Measurements from ENCODE around the gene CADM3. TPM values are rescaled to one million over a fixed set of nuclear protein-coding genes. Genes with fewer than 3 reads are reported as not detected.

Gene CADM3
- total and polyA plus RNA-seq, 5 donors: 6.1 to 13.2 (median 9.0) TPM

- DNase-seq (no peak), ATAC-seq (no peak)
- H3K9me3 ChIP-seq (ENCODE audit: control insufficient read depth, low read length): no peaks in the 10 kb centered on the region
- H3K27ac ChIP-seq (ENCODE audit: low read length): no peak overlapping the region
- H3K27me3 ChIP-seq (ENCODE audit: control insufficient read depth, insufficient read depth): peaks cover 2% of the 10 kb centered on the region
- intact Hi-C loops (cut with DNase I): no loop called here
- 70% methylated on average over 2 of the region's 2 CpGs for WGBS
- H3K4me1 ChIP-seq (ENCODE audit: control insufficient read depth, insufficient read depth, low read length): no peaks in the 10 kb centered on the region
- no peak overlapping the region for H3K4me3 ChIP-seq (ENCODE audit: low read length)
Observed at GRCh38 chr1:159190441-159190840, 19.0 kb downstream of the CADM3 start.

- no peak for DNase-seq
- no peak for ATAC-seq
- H3K27ac ChIP-seq (ENCODE audit: low read length): no peak overlapping the region
- WGBS: 73% methylated on average over 5 of the region's 5 CpGs
- no peaks in the 10 kb centered on the region for H3K27me3 ChIP-seq (ENCODE audit: control insufficient read depth, insufficient read depth)
- H3K4me1 ChIP-seq (ENCODE audit: control insufficient read depth, insufficient read depth, low read length): no peaks in the 10 kb centered on the region
- no peaks in the 10 kb centered on the region for H3K9me3 ChIP-seq (ENCODE audit: control insufficient read depth, low read length)
- intact Hi-C loops (cut with DNase I): loop anchor here in 2 of 4 donors (5.0 kb wide), 1 partner anchor 34 kb away; no protein-coding TSS in a partner anchor
- H3K4me3 ChIP-seq (ENCODE audit: low read length): no peak overlapping the region
Observed at GRCh38 chr1:159196543-159196942, 25.1 kb downstream of the CADM3 start.

GRCh38 chr1:159197561-159198557 lies 26.4 kb downstream of the CADM3 start:
- no peak overlapping the region for H3K27ac ChIP-seq (ENCODE audit: low read length)
- no peaks in the 10 kb centered on the region for H3K4me1 ChIP-seq (ENCODE audit: control insufficient read depth, insufficient read depth, low read length)
- intact Hi-C loops (cut with DNase I): loop anchor here in 2 of 4 donors (5.0 kb wide), 1 partner anchor 36 kb away; no protein-coding TSS in a partner anchor
- H3K4me3 ChIP-seq (ENCODE audit: low read length): no peak overlapping the region
- ATAC-seq (peak; percentile 71 to 80), DNase-seq (peak; percentile 65 to 80 (median 74))
- H3K9me3 ChIP-seq (ENCODE audit: control insufficient read depth, low read length): no peaks in the 10 kb centered on the region
- WGBS: 30% methylated on average over 12 of the region's 12 CpGs
- H3K27me3 ChIP-seq (ENCODE audit: control insufficient read depth, insufficient read depth): no peaks in the 10 kb centered on the region

DNA sequence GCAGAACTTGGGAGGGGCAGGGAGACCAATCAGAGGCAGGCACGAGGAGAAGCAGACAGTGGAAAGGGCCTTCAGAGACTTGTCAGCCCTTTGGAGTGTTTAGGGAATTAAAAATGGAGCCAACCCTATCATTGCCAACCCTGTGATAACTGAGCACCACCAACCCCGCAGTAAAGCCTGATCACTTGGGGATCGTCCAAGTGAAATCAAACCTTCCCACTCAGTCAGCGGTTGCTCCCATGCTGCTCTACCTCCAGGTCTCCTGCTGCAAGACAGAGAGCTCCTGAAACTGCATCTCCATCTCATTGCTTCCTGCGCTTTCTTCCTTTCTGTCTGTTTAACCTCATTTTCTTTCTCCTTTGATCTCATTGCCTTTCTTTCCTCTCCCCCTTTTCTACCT lies 28.5 kb downstream of the CADM3 start:
- no peaks in the 10 kb centered on the region for H3K9me3 ChIP-seq (ENCODE audit: control insufficient read depth, low read length)
- no peaks in the 10 kb centered on the region for H3K27me3 ChIP-seq (ENCODE audit: control insufficient read depth, insufficient read depth)
- H3K27ac ChIP-seq (ENCODE audit: low read length): no peak overlapping the region
- H3K4me3 ChIP-seq (ENCODE audit: low read length): no peak overlapping the region
- WGBS: 65% methylated on average over 5 of the region's 5 CpGs
- DNase-seq (no peak), ATAC-seq (no peak)
- H3K4me1 ChIP-seq (ENCODE audit: control insufficient read depth, insufficient read depth, low read length): no peaks in the 10 kb centered on the region
- intact Hi-C loops (cut with DNase I): loop anchor here (5.0 kb wide), 2 partner anchors 38 to 43 kb away; no protein-coding TSS in a partner anchor

DNA sequence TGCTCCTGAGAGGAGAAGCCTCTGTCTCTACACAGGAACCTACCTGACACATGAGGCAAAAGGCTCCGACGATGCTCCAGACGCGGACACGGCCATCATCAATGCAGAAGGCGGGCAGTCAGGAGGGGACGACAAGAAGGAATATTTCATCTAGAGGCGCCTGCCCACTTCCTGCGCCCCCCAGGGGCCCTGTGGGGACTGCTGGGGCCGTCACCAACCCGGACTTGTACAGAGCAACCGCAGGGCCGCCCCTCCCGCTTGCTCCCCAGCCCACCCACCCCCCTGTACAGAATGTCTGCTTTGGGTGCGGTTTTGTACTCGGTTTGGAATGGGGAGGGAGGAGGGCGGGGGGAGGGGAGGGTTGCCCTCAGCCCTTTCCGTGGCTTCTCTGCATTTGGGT lies 29.4 kb downstream of the CADM3 start:
- no peaks in the 10 kb centered on the region for H3K4me1 ChIP-seq (ENCODE audit: control insufficient read depth, insufficient read depth, low read length)
- no peaks in the 10 kb centered on the region for H3K27me3 ChIP-seq (ENCODE audit: control insufficient read depth, insufficient read depth)
- no peak for ATAC-seq
- 74% methylated on average over 18 of the region's 18 CpGs for WGBS
- intact Hi-C loops (cut with DNase I): loop anchor here in 2 of 4 donors (5.0 kb wide), 2 partner anchors 38 to 43 kb away; no protein-coding TSS in a partner anchor
- H3K4me3 ChIP-seq (ENCODE audit: low read length): no peak overlapping the region
- DNase-seq: no peak
- no peaks in the 10 kb centered on the region for H3K9me3 ChIP-seq (ENCODE audit: control insufficient read depth, low read length)
- H3K27ac ChIP-seq (ENCODE audit: low read length): no peak overlapping the region

DNA sequence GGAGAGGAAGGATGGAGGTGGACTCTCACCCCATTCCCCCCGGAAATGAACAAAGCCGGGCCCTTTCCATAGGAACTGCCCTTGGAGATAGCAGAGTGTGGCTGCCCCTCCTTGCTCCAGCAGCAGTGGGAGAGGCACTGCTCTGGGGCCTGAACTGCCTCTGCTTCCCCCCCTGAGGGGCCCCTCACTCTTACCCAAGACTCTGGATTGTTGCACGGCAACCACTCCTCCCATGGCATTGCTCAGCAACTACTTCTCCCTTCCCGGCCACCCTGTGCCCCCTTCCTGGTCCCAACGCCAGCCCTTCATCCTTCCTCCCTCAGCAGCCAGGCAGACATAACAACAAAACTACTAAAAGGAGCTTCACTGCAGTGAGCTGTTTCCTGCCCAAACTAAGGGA lies 30.2 kb downstream of the CADM3 start:
- 30% methylated on average over 5 of the region's 5 CpGs for WGBS
- DNase-seq (no peak), ATAC-seq (no peak)
- Histone ChIP-seq H3K27ac (ENCODE audit: low read length) (no peak overlapping the region), H3K4me3 (ENCODE audit: low read length) (no peak overlapping the region), H3K9me3 (ENCODE audit: control insufficient read depth, low read length) (no peaks in the 10 kb centered on the region), H3K4me1 (ENCODE audit: control insufficient read depth, insufficient read depth, low read length) (no peaks in the 10 kb centered on the region), H3K27me3 (ENCODE audit: control insufficient read depth, insufficient read depth) (no peaks in the 10 kb centered on the region)
- intact Hi-C loops (cut with DNase I): loop anchor here in 2 of 4 donors (5.0 kb wide), 2 partner anchors 39 to 44 kb away; no protein-coding TSS in a partner anchor

DNA sequence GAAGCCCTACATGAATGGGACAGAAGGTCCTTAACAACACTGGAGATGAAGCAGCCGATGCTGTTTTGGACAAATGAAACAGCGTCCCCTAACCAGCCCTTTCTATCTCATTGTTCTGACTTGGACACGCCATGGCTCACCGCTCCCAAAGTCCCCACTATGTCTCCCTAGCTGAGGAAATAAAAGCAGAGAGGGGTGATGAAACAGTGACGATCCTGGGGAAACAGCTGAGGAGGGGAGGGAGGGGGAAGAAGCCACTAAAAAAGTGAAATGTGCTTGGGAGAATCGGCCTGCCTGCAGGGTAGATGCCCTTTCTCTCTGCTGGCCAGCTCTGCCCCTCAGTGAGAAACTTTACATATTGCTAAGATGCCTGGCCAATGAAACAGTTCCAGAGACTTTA lies 32.2 kb downstream of the CADM3 start:
- Histone ChIP-seq H3K27ac (ENCODE audit: low read length) (no peak overlapping the region), H3K4me1 (ENCODE audit: control insufficient read depth, insufficient read depth, low read length) (no peaks in the 10 kb centered on the region), H3K27me3 (ENCODE audit: control insufficient read depth, insufficient read depth) (no peaks in the 10 kb centered on the region), H3K4me3 (ENCODE audit: low read length) (no peak overlapping the region), H3K9me3 (ENCODE audit: control insufficient read depth, low read length) (no peaks in the 10 kb centered on the region)
- no peak for DNase-seq
- intact Hi-C loops (cut with DNase I): loop anchor here in 2 of 4 donors (5.0 kb wide), 2 partner anchors 41 to 46 kb away; no protein-coding TSS in a partner anchor
- WGBS: 65% methylated on average over 6 of the region's 6 CpGs
- ATAC-seq: no peak

DNA sequence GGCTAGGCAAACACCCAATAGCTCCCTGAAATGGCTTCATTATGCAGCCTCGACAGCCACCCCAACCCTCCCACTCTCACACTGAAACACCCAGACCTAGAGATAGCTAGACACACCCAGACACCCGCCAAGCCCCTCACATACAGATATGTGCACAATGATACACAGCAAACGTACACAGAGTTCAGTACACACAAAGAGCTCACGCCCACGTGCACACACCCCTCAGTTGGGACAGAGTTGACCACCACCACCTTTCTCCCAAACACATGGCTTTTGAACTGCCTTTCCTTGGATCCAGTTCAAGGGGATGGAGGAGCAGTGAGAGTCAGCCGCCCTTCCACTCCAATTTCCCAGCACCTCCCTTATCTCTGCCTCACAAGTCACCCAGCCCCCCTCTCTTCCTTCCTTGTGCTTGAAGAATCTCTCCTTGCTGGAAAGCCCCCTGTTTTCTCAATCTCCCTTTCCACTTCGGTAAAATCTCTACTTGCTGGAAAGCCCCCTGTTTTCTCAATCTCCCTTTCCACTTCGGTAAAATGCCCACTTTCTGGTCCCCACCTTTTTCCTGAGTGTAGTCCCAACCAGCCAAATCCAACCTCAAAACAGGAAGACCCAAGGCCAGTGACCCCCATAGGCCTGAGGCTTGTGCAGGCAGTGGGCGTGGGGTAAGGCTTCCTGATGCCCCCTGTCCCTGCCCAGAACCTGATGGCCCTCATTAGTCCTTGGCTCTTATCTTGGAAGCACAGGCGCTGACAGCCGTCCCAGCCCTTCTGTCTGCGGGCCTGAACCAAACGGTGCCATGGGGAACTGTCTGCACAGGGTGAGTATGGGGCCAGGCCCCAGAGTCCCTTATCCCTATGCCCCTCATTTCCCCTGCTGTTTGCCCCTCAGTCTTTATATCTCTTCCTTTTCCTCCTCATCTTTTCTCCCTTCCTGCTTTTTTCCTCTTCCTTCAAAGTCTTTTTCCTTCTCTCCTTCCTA lies 33.0 kb downstream of the CADM3 start, which contains the start of gene ACKR1:
ACKR1 (plus strand) TSS at position 715 of the 981 bp plus-strand sequence; CDS start at position 800, 85 bp downstream.
- DNase-seq (no peak), ATAC-seq (peak in 1 of 2 donors; percentile 41)
- H3K9me3 ChIP-seq (ENCODE audit: control insufficient read depth, low read length): no peaks in the 10 kb centered on the region
- H3K4me1 ChIP-seq (ENCODE audit: control insufficient read depth, insufficient read depth, low read length): no peaks in the 10 kb centered on the region
- intact Hi-C loops (cut with DNase I): loop anchor here in 2 of 4 donors (5.0 kb wide), 2 partner anchors 42 to 47 kb away; no protein-coding TSS in a partner anchor
- H3K27ac ChIP-seq (ENCODE audit: low read length): no peak within 1 kb of the TSS
- no peak within 1 kb of the TSS for H3K4me3 ChIP-seq (ENCODE audit: low read length)
- H3K27me3 ChIP-seq (ENCODE audit: control insufficient read depth, insufficient read depth): no peaks in the 10 kb centered on the region
- WGBS: 23% methylated on average over 13 of the region's 13 CpGs

GRCh38 chr1:159205225-159205624 lies 33.8 kb downstream of the CADM3 start:
- Histone ChIP-seq H3K27ac (ENCODE audit: low read length) (no peak overlapping the region), H3K27me3 (ENCODE audit: control insufficient read depth, insufficient read depth) (no peaks in the 10 kb centered on the region), H3K4me3 (ENCODE audit: low read length) (no peak overlapping the region), H3K9me3 (ENCODE audit: control insufficient read depth, low read length) (no peaks in the 10 kb centered on the region), H3K4me1 (ENCODE audit: control insufficient read depth, insufficient read depth, low read length) (no peaks in the 10 kb centered on the region)
- DNase-seq: no peak
- 45% methylated on average over 6 of the region's 6 CpGs for WGBS
- no peak for ATAC-seq
- intact Hi-C loops (cut with DNase I): no loop called here

- Histone ChIP-seq H3K9me3 (ENCODE audit: control insufficient read depth, low read length) (no peaks in the 10 kb centered on the region), H3K27ac (ENCODE audit: low read length) (no peak overlapping the region), H3K4me1 (ENCODE audit: control insufficient read depth, insufficient read depth, low read length) (no peaks in the 10 kb centered on the region), H3K4me3 (ENCODE audit: low read length) (no peak overlapping the region), H3K27me3 (ENCODE audit: control insufficient read depth, insufficient read depth) (peaks cover 3% of the 10 kb centered on the region)
- ATAC-seq (no peak), DNase-seq (no peak)
- intact Hi-C loops (cut with DNase I): no loop called here
- WGBS: 90% methylated on average over 4 of the region's 4 CpGs
Observed at GRCh38 chr1:159206110-159206509, 34.7 kb downstream of the CADM3 start.
